SH-SY5Y (cell line): Measurements from ENCODE around the gene CBY2.

Experiments used
- GATA2 ChIP-seq: IDR thresholded peaks from 2 replicates; pipeline ENCODE4 v1.6.1; 2011; ENCODE audit warnings: mild to moderate bottlenecking, low read depth, low read length
- GATA3 ChIP-seq: IDR thresholded peaks from 2 replicates; pipeline ENCODE4 v1.6.1; 2011; ENCODE audit warnings: low read depth, mild to moderate bottlenecking, low read length, moderate library complexity

- TF ChIP-seq GATA2 (no peak), GATA3 (no peak)
These were observed 31.8 kb upstream of the CBY2 start for GRCh38 chr13:45670189-45670885.
